Transverse colon (tissue), 3 donors: ENCODE data around the gene RNU6-9.

Source experiments
- EP300 ChIP-seq: sonication (generic); formaldehyde crosslinking; IDR thresholded peaks from one replicate; pipeline ENCODE4 v1.6.1; 2017; ENCODE audit warnings: antibody characterized with exemption, low read depth
- POLR2A ChIP-seq: fragments of 450-650 bp; IDR thresholded peaks from one replicate; pipeline ENCODE4 v1.6.1; 2016; ENCODE audit warnings: antibody characterized with exemption, mild to moderate bottlenecking, moderate library complexity
- TF ChIP-seq, protein P1 (sequence below), 5 experiments: fragments of 200-600 bp in 3 of 5; fragments of 450-650 bp in 2 of 5; sonication (generic) in 3 of 5; IDR thresholded peaks; 1 replicate in 2 of 5; 2 replicates in 3 of 5; pipeline ENCODE4 v1.5.1; 2016 to 2017; ENCODE audit warnings: antibody characterized with exemption in 5 of 5, inconsistent platforms in 3 of 5, mild to moderate bottlenecking in 2 of 5, moderate library complexity in 1 of 5

DNA sequence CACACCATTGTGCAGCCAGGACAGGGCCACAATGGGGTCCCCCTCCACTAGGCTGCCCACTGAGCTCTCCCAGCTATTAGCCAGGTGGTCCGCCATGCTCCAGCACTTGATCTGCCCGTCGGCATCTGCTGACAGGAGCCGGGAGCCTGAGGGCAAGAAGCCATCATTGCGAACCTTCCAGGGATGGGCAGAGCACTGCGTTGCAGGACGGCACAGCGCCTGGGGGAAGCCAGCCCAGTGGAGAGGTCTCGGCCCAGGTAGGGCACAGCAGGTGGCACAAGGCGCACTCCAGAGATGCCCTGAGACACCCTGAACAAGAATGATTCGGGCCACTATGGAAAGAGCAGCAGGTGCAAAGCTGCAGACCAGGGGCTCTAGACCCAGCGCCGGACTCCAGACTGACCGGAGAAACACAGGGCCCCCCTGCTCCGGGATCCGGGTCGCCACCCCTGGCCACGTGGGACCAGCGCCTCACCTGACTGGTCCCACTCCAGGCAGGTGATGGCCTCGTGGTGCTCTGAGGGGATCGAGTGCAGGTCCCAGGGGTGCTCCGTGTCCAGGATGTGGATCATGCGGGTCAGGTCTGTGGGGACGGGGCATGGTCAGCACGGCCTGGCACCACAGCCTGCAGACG, 3.5 kb upstream of the RNU6-9 start:
- TF ChIP-seq, protein P1, sequence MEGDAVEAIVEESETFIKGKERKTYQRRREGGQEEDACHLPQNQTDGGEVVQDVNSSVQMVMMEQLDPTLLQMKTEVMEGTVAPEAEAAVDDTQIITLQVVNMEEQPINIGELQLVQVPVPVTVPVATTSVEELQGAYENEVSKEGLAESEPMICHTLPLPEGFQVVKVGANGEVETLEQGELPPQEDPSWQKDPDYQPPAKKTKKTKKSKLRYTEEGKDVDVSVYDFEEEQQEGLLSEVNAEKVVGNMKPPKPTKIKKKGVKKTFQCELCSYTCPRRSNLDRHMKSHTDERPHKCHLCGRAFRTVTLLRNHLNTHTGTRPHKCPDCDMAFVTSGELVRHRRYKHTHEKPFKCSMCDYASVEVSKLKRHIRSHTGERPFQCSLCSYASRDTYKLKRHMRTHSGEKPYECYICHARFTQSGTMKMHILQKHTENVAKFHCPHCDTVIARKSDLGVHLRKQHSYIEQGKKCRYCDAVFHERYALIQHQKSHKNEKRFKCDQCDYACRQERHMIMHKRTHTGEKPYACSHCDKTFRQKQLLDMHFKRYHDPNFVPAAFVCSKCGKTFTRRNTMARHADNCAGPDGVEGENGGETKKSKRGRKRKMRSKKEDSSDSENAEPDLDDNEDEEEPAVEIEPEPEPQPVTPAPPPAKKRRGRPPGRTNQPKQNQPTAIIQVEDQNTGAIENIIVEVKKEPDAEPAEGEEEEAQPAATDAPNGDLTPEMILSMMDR (IDR thresholded peaks at IDR 0.05): no peak
- TF ChIP-seq POLR2A (no peak), EP300 (no peak)
